Endothelial cell of umbilical vein (primary cell): ENCODE results near the gene DAB1. TPM values are rescaled to one million over a fixed set of nuclear protein-coding genes. Genes with fewer than 3 reads are reported as not detected.

Experiments
- BruUV-seq: library from RNA; stranded (reverse); fragments of 400-500 nt; replicated peaks from 2 replicates; lab custom pipeline; 2021; lab: Mats Ljungman, UMichigan
- CTCF ChIA-PET: fragments of 300-600, 350-600 bp; sonication (Branson Sonifier 250); formaldehyde crosslinking; loops from one replicate; lab custom pipeline; 2021; ENCODE audit warnings: antibody characterized with exemption, inconsistent platforms; lab: Charles Lee
- POLR2A ChIA-PET: fragments of 300-600, 350-600 bp; sonication (Branson Sonifier 250); formaldehyde crosslinking; loops from one replicate; lab custom pipeline; 2021; ENCODE audit warnings: antibody characterized with exemption, inconsistent platforms; lab: Charles Lee
- DNase-seq: peaks from one replicate; pipeline ENCODE4 v3.0.0-alpha.2; 2011; ENCODE audit warnings: low read depth, low spot score
- FAIRE-seq: peaks from 2 replicates; lab custom pipeline; 2011; peaks lifted over from hg19 to GRCh38; lab: Jason Lieb, UNC
- H2AFZ ChIP-seq: 2 replicates; pipeline ENCODE4 v1.6.0; 2012; ENCODE audit warnings: low read depth, low read length, control low read depth, inconsistent platforms
- H3K27ac ChIP-seq: 2 replicates; pipeline ENCODE4 v1.5.1; 2011; ENCODE audit warnings: low read depth, mild to moderate bottlenecking, control low read depth, low read length, moderate library complexity; ENCODE audit not compliant: insufficient read depth
- H3K27me3 ChIP-seq, 2 experiments: 2 replicates each; pipeline versions ENCODE4 v1.6.0 to v1.6.1; 2011; ENCODE audit warnings: low read length in 2 of 2, mixed read lengths in 1 of 2; ENCODE audit not compliant: control insufficient read depth in 2 of 2, insufficient read depth in 2 of 2
- H3K36me3 ChIP-seq, 2 experiments: 2 replicates in 1 of 2; 3 replicates in 1 of 2; pipeline ENCODE4 v1.5.1; 2011; ENCODE audit warnings: low read length in 2 of 2, mild to moderate bottlenecking in 1 of 2, moderate library complexity in 1 of 2; ENCODE audit not compliant: control insufficient read depth in 2 of 2, insufficient read depth in 2 of 2; ENCODE audit errors: extremely low read depth in 1 of 2
- H3K4me1 ChIP-seq: 3 replicates; pipeline ENCODE4 v1.5.1; 2011; ENCODE audit warnings: mild to moderate bottlenecking, low read length; ENCODE audit not compliant: control insufficient read depth, insufficient read depth; ENCODE audit errors: extremely low read depth
- H3K4me2 ChIP-seq: 2 replicates; pipeline ENCODE4 v1.6.1; 2011; ENCODE audit warnings: low read length, control low read depth, mixed read lengths; ENCODE audit not compliant: insufficient read depth
- H3K4me3 ChIP-seq, 3 experiments: fragments of 200-600 bp in 1 of 3; sonication (generic), shearing (Covaris generic) in 1 of 3; replicated peaks in 1 of 3; 2 replicates each; pipeline ENCODE4 v1.5.1; 2011 to 2016; ENCODE audit warnings: control low read depth in 3 of 3, low read length in 3 of 3, mild to moderate bottlenecking in 2 of 3, inconsistent platforms in 1 of 3, low read depth in 1 of 3, moderate library complexity in 1 of 3; ENCODE audit not compliant: insufficient read depth in 1 of 3
- H3K79me2 ChIP-seq: 2 replicates; pipeline ENCODE4 v1.6.0; 2012; ENCODE audit warnings: low read length, inconsistent platforms; ENCODE audit not compliant: control insufficient read depth, insufficient read depth
- H3K9ac ChIP-seq: replicated peaks from 2 replicates; pipeline ENCODE3; 2011; ENCODE audit warnings: low read length, control low read depth; ENCODE audit not compliant: insufficient read depth; ENCODE audit errors: extremely low read depth
- H3K9me1 ChIP-seq: replicated peaks from 3 replicates; pipeline ENCODE4 v1.6.0; 2011; ENCODE audit warnings: mild to moderate bottlenecking, low read length; ENCODE audit not compliant: control insufficient read depth, insufficient read depth; ENCODE audit errors: extremely low read depth
- H3K9me3 ChIP-seq: replicated peaks from 2 replicates; pipeline ENCODE4 v1.5.1; 2012; ENCODE audit warnings: low read length, inconsistent platforms; ENCODE audit not compliant: control insufficient read depth, insufficient read depth
- H4K20me1 ChIP-seq: replicated peaks from 2 replicates; pipeline ENCODE3; 2011; ENCODE audit warnings: mild to moderate bottlenecking, low read length; ENCODE audit not compliant: control insufficient read depth, insufficient read depth; ENCODE audit errors: extremely low read depth
- EZH2 ChIP-seq: IDR thresholded peaks from 2 replicates; pipeline ENCODE4 v1.6.1; 2012; ENCODE audit warnings: borderline replicate concordance, low read depth, mild to moderate bottlenecking, moderate library complexity, low read length, inconsistent platforms; ENCODE audit not compliant: severe bottlenecking
- FOS ChIP-seq: IDR thresholded peaks from 2 replicates; pipeline ENCODE4 v1.6.1; 2011; ENCODE audit warnings: mild to moderate bottlenecking, low read length, moderate library complexity, borderline replicate concordance; ENCODE audit not compliant: insufficient read depth
- GATA2 ChIP-seq: IDR thresholded peaks from 2 replicates; pipeline ENCODE4 v1.7.0; 2011; ENCODE audit warnings: low read depth, mild to moderate bottlenecking, moderate library complexity, mixed read lengths, low read length; ENCODE audit not compliant: insufficient read length, insufficient read depth
- JUN ChIP-seq: IDR thresholded peaks from 2 replicates; pipeline ENCODE4 v1.6.1; 2011; ENCODE audit warnings: borderline replicate concordance, low read depth; ENCODE audit not compliant: insufficient read length, insufficient read depth
- MYC ChIP-seq: IDR thresholded peaks from one replicate; pipeline ENCODE4 v1.6.1; 2011; ENCODE audit warnings: mild to moderate bottlenecking, low read depth, low read length
- POLR2A ChIP-seq: IDR thresholded peaks from 2 replicates; pipeline ENCODE4 v1.6.1; 2012; ENCODE audit warnings: low read depth, mild to moderate bottlenecking, control low read depth, low read length
- POLR2AphosphoS5 ChIP-seq: IDR thresholded peaks from 2 replicates; pipeline ENCODE4 v1.6.1; 2012; ENCODE audit warnings: low read depth, mild to moderate bottlenecking, control low read depth, low read length, moderate library complexity; ENCODE audit not compliant: insufficient read depth
- dilution Hi-C: fragments of 300-500 bp; cut with MboI; formaldehyde crosslinking; loops from one replicate; pipeline ENCODE4 v1.15.0; 2019; ENCODE audit warnings: low sequenced_read_pairs; ENCODE audit not compliant: extremely low pct_ligation_motif_present
- intact Hi-C: fragments of 100-400 bp; cut with micrococcal nuclease; formaldehyde crosslinking; loops from one replicate; pipeline ENCODE4 v1.10.0; 2022
- polyA plus RNA-seq, 4 experiments: library from polyadenylated mRNA; depleted of rRNA in 3 of 4; stranded (reverse) in 3 of 4; unstranded in 1 of 4; fragments of >200 nt; gene quantifications; 2 replicates each; pipeline versions ENCODE4 v1.2.1 to v1.2.3, GENCODE V29; 2011 to 2012; ENCODE audit warnings: missing spikeins in 1 of 4
- total RNA-seq: library from RNA; stranded (reverse); gene quantifications from 2 replicates; pipeline ENCODE4 v1.2.3, GENCODE V29; 2021
- TF ChIP-seq, protein P1 (sequence below): IDR thresholded peaks from 2 replicates; pipeline ENCODE4 v1.6.1; 2011; ENCODE audit not compliant: insufficient read depth, insufficient read length
- TF ChIP-seq, protein P2 (sequence below), 2 donors: IDR thresholded peaks; 1 replicate in 1 of 2; 2 replicates in 1 of 2; pipeline ENCODE4 v1.5.1; 2011; ENCODE audit warnings: low read length in 2 of 2, mild to moderate bottlenecking in 2 of 2, moderate library complexity in 2 of 2, control low read depth in 1 of 2, inconsistent platforms in 1 of 2, low read depth in 1 of 2; ENCODE audit not compliant: insufficient read depth in 1 of 2; ENCODE audit errors: extremely low read depth in 1 of 2

DAB1 gene
- total and polyA plus RNA-seq, 2 donors (not counting 3 experiments of a cell fraction or from before 2014, with no cell fraction given), result not detected

DNA sequence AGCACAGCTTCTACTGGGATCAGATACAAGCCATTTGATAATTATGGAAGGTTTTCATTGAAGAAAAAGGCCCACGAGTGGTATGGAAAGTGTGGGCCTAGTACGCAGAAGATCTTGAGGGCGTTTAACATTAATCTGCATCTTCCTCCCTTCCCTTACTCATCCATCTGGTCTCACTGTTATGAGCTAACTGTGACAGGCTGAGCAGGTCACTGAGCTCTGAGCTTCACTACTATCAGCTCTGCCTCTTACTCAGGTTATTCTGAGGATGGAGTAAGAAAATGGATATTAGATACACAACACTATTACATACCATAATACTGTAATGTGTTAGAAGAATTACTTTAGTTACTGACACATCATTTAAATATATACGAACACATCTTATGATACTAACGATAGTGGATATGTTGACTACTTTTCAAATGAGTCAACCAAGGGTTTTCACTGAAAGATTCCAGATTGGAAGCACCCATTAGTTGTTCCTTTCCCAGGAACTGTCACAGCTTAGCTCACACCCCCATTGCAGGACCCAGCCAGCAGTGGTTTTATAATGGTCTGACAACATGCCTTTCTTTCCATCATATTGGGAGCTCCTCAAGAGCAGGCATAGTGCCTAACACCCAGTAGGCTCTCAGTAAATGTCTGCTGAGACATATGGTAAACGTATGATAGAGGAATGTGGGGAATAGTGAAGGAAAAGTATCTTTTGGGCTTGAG, 360.3 kb downstream of the DAB1 start:
- H3K27me3 ChIP-seq, result no peaks in the 10 kb centered on the region
- no peak overlapping the region for H3K9ac ChIP-seq
- no peaks in the 10 kb centered on the region for H3K9me3 ChIP-seq
- H3K4me2 ChIP-seq, result no peak overlapping the region
- no peak overlapping the region for H2AFZ ChIP-seq
- intact Hi-C loops (no loop called here), dilution Hi-C loops (no loop called here)
- no peaks in the 10 kb centered on the region for H4K20me1 ChIP-seq
- H3K27ac ChIP-seq, result no peak overlapping the region
- BruUV-seq, result no TSS peak
- CTCF ChIA-PET, result no interaction called here
- no peaks in the 10 kb centered on the region for H3K4me1 ChIP-seq
- DNase-seq (no peak), FAIRE-seq (no peak)
- H3K36me3 ChIP-seq, result no peaks in the 10 kb centered on the region
- no peak for TF ChIP-seq EZH2
- no peak for TF ChIP-seq MYC
- no peak for TF ChIP-seq FOS
- POLR2A ChIA-PET, result no interaction called here
- no peaks in the 10 kb centered on the region for H3K79me2 ChIP-seq
- no peaks in the 10 kb centered on the region for H3K9me1 ChIP-seq
- H3K4me3 ChIP-seq, result no peak overlapping the region

DNA sequence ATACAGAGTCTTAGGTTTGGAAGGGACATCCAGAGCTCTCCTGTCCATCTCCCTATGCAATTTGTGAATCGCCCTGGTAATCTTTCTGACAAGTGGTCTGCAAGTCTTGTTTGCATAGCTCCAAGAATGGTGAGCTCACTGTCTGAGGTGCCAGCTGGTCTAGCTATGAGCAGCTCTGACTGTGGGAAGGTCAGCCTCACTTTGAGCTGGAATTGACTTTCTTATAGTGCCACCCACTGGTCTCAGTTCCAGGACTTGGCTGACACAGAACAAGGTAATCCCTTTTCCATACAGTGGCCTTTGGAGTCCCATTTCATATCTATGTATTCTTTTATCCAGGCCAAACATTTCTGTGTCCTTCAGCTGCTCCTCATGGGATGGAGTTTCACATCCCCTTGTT, 362.5 kb downstream of the DAB1 start:
- FAIRE-seq (no peak), DNase-seq (no peak)
- no TSS peak for BruUV-seq
- CTCF ChIA-PET, result no interaction called here
- dilution Hi-C loops, result no loop called here
- Histone ChIP-seq H3K4me2 (no peak overlapping the region), H3K79me2 (no peaks in the 10 kb centered on the region), H3K9me1 (no peaks in the 10 kb centered on the region), H3K36me3 (no peaks in the 10 kb centered on the region), H4K20me1 (no peaks in the 10 kb centered on the region), H3K27me3 (no peaks in the 10 kb centered on the region), H3K27ac (no peak overlapping the region), H2AFZ (no peak overlapping the region), H3K4me1 (no peaks in the 10 kb centered on the region), H3K4me3 (no peak overlapping the region), H3K9ac (no peak overlapping the region), H3K9me3 (no peaks in the 10 kb centered on the region)
- TF ChIP-seq, protein P1, sequence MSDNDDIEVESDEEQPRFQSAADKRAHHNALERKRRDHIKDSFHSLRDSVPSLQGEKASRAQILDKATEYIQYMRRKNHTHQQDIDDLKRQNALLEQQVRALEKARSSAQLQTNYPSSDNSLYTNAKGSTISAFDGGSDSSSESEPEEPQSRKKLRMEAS, result no peak
- no peak for TF ChIP-seq EZH2
- TF ChIP-seq, protein P2, sequence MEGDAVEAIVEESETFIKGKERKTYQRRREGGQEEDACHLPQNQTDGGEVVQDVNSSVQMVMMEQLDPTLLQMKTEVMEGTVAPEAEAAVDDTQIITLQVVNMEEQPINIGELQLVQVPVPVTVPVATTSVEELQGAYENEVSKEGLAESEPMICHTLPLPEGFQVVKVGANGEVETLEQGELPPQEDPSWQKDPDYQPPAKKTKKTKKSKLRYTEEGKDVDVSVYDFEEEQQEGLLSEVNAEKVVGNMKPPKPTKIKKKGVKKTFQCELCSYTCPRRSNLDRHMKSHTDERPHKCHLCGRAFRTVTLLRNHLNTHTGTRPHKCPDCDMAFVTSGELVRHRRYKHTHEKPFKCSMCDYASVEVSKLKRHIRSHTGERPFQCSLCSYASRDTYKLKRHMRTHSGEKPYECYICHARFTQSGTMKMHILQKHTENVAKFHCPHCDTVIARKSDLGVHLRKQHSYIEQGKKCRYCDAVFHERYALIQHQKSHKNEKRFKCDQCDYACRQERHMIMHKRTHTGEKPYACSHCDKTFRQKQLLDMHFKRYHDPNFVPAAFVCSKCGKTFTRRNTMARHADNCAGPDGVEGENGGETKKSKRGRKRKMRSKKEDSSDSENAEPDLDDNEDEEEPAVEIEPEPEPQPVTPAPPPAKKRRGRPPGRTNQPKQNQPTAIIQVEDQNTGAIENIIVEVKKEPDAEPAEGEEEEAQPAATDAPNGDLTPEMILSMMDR (IDR thresholded peaks at IDR 0.05; ENCODE audit: extremely low read depth in 1 of 2, insufficient read depth in 1 of 2, low read depth in 1 of 2, low read length in 2 of 2), result no peak
- no peak for TF ChIP-seq FOS
- no peak for TF ChIP-seq MYC
- no peak for TF ChIP-seq JUN
- no peak for TF ChIP-seq POLR2AphosphoS5
- TF ChIP-seq POLR2A, result no peak
- TF ChIP-seq GATA2, result no peak
- POLR2A ChIA-PET, result no interaction called here
- intact Hi-C loops, result no loop called here
